Lung (tissue), 14 donors: ENCODE results near the gene OR4F17. TPM values are rescaled to one million over a fixed set of nuclear protein-coding genes. Genes with fewer than 3 reads are reported as not detected.
A peak's percentile ranks its signal among the peaks of the same experiment; 100 is the strongest.
"Not testable (repeated sequence)": the region's sequence is repeated elsewhere in the genome, so short reads cannot be mapped to it uniquely, and the experiment has no call there.

ENCODE experiments used
- ATAC-seq: fragments of 200-7000 bp; cut with Tn5 transposase; one replicate; pipeline ENCODE4 v1.9.1; 2020; ENCODE audit warnings: moderate number of reproducible peaks; ENCODE audit not compliant: insufficient read depth, low FRiP score
- DNase-seq, 3 donors: peaks; one replicate each; pipeline ENCODE4 v3.0.0-alpha.2; 2013 to 2017
- H3K27ac ChIP-seq, 2 donors: one replicate each; pipeline ENCODE4 v1.5.1; 2013; ENCODE audit warnings: mild to moderate bottlenecking in 2 of 2, moderate library complexity in 2 of 2, control low read depth in 1 of 2, inconsistent platforms in 1 of 2, low read depth in 1 of 2, low read length in 1 of 2
- H3K27me3 ChIP-seq, 3 donors: one replicate each; pipeline ENCODE4 v1.5.1; 2013; ENCODE audit warnings: low read length in 2 of 3; ENCODE audit not compliant: control insufficient read depth in 3 of 3, insufficient read depth in 3 of 3
- H3K36me3 ChIP-seq, 4 donors: one replicate each; pipeline ENCODE4 v1.5.1; 2013; ENCODE audit warnings: low read length in 4 of 4, mild to moderate bottlenecking in 1 of 4, moderate library complexity in 1 of 4; ENCODE audit not compliant: control insufficient read depth in 4 of 4, insufficient read depth in 4 of 4
- H3K4me1 ChIP-seq, 5 donors: one replicate each; pipeline ENCODE4 v1.5.1; 2013; ENCODE audit warnings: low read length in 5 of 5, mild to moderate bottlenecking in 2 of 5, moderate library complexity in 1 of 5; ENCODE audit not compliant: control insufficient read depth in 5 of 5, insufficient read depth in 5 of 5
- H3K4me3 ChIP-seq: one replicate; pipeline ENCODE4 v1.5.1; 2013; ENCODE audit warnings: mild to moderate bottlenecking, control low read depth, moderate library complexity
- H3K9ac ChIP-seq, 2 donors: one replicate each; pipeline ENCODE4 v1.5.1; 2013; ENCODE audit warnings: low read length in 2 of 2, control low read depth in 1 of 2; ENCODE audit not compliant: insufficient read depth in 1 of 2
- H3K9me3 ChIP-seq, 4 donors: one replicate each; pipeline ENCODE4 v1.5.1; 2013; ENCODE audit warnings: low read length in 3 of 4, mild to moderate bottlenecking in 1 of 4, moderate library complexity in 1 of 4; ENCODE audit not compliant: control insufficient read depth in 4 of 4, insufficient read depth in 3 of 4
- WGBS, 2 donors: extraction: QIAGEN DNeasy Blood & Tissue Kit; methylation state at CpG; one replicate each; pipeline ENCODE4 v1.1.7; 2013; 5-methylcytosine and 5-hydroxymethylcytosine counted together
- long read RNA-seq, 5 donors: transcript quantifications; one replicate each; lab custom pipeline, GENCODE V29; 2026
- polyA plus RNA-seq, 2 donors: library from polyadenylated mRNA; stranded (reverse); fragments of 200-250 nt; gene quantifications; one replicate each; pipeline ENCODE4 v1.2.1, GENCODE V29; 2013
- total RNA-seq, 2 donors: library from RNA; depleted of rRNA in 1 of 2; stranded (reverse); fragments of >200 nt in 1 of 2; gene quantifications; one replicate each; pipeline ENCODE4 v1.2.1, GENCODE V29; 2014 to 2021
- donor health status: Bipolar disorder and iron deficiency.
- donor health status: healthy.
- donor health status: DM: yes; HTN: yes; CAD: no.

The OR4F17 gene, protein sequence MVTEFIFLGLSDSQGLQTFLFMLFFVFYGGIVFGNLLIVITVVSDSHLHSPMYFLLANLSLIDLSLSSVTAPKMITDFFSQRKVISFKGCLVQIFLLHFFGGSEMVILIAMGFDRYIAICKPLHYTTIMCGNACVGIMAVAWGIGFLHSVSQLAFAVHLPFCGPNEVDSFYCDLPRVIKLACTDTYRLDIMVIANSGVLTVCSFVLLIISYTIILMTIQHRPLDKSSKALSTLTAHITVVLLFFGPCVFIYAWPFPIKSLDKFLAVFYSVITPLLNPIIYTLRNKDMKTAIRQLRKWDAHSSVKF
- total RNA-seq (not detected), polyA plus RNA-seq (not detected)
- long read RNA-seq, donor 1: 0 reads
- long read RNA-seq, donor 2: 0 reads
- long read RNA-seq, donor 3: 0 reads
- long read RNA-seq, donor 4: 0 reads
- long read RNA-seq, donor 5: 0 reads

DNA sequence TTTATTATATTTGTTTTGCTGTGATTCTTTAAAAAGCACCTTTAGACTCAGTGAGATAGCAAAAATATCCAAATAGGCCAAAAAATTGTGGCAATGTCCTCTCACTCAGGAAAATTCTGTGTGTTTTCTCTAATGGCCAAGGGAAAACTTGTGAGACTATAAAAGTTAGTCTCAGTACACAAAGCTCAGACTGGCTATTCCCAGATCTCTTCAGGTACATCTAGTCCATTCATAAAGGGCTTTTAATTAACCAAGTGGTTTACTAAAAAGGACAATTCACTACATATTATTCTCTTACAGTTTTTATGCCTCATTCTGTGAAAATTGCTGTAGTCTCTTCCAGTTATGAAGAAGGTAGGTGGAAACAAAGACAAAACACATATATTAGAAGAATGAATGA, at the start of gene OR4F17:
TSS of gene OR4F17 (plus strand) at position 301 of the 400 bp plus-strand sequence. CDS start 3,575 bp downstream, outside the sequence.
- not testable (repeated sequence) for H3K27me3 ChIP-seq, H3K27ac ChIP-seq, H3K36me3 ChIP-seq, DNase-seq, H3K9me3 ChIP-seq, H3K4me1 ChIP-seq, ATAC-seq, H3K9ac ChIP-seq, H3K4me3 ChIP-seq

DNA sequence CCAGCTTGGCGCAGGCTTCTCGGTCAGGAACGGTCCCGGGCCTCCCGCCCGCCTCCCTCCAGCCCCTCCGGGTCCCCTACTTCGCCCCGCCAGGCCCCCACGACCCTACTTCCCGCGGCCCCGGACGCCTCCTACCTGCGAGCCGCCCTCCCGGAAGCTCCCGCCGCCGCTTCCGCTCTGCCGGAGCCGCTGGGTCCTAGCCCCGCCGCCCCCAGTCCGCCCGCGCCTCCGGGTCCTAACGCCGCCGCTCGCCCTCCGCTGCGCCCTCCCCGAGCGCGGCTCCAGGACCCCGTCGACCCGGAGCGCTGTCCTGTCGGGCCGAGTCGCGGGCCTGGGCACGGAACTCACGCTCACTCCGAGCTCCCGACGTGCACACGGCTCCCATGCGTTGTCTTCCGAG, 36.1 kb upstream of the OR4F17 start:
- H3K4me3 ChIP-seq, DNase-seq, H3K36me3 ChIP-seq, H3K27me3 ChIP-seq, H3K4me1 ChIP-seq, H3K9me3 ChIP-seq, H3K27ac ChIP-seq, ATAC-seq, H3K9ac ChIP-seq: not testable (repeated sequence)
- WGBS, 2 donors: 0% methylated on average over 16 of the region's 54 CpGs; no CpG with 5 or more reads in 1 of the 2 donors

DNA sequence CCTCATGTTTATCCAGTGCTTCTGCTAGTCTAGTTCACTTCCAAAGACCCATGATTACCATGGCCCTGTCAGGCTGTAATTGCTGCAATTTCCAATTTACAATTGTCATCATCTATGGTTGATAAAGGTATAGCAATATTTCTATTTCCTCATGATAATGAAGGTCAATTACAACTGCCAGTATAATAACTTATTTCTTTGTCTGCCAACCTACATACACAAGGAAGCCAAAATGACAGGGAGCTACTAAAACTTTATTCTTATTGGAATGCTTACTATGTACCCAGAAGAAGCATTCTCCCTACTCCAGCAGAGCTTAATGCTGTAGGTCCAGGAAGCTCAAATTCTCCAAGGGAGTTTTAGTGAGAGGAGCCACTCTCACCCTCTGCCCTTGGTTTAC, 24.0 kb upstream of the OR4F17 start:
- not testable (repeated sequence) for H3K4me3 ChIP-seq, H3K36me3 ChIP-seq, H3K4me1 ChIP-seq, DNase-seq, ATAC-seq, H3K27me3 ChIP-seq, H3K9ac ChIP-seq, H3K27ac ChIP-seq, H3K9me3 ChIP-seq

DNA sequence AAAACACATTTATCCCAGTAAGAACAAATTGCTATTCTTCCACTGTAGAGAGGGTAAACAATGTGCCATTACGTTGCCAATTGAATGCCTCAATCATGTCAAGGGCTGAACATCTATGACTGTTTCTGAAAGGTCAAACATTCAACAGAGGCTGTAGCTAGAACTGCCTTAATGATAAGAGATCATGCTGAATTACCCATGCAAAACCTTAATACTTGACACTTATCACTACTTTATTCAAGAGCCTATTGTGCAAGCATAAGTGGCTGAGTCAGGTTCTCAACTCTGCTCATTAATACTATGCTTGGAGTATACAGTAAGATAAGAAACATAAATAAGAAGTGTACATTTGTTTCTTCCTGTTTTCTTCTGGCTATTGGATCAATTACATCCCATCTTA, 23.3 kb upstream of the OR4F17 start:
- no CpG with 5 or more reads among the region's 1 CpG for WGBS, 2 donors
- not testable (repeated sequence) for H3K9ac ChIP-seq, H3K27ac ChIP-seq, DNase-seq, H3K9me3 ChIP-seq, H3K4me1 ChIP-seq, H3K4me3 ChIP-seq, H3K27me3 ChIP-seq, H3K36me3 ChIP-seq
- ATAC-seq: peak; percentile 87

DNA sequence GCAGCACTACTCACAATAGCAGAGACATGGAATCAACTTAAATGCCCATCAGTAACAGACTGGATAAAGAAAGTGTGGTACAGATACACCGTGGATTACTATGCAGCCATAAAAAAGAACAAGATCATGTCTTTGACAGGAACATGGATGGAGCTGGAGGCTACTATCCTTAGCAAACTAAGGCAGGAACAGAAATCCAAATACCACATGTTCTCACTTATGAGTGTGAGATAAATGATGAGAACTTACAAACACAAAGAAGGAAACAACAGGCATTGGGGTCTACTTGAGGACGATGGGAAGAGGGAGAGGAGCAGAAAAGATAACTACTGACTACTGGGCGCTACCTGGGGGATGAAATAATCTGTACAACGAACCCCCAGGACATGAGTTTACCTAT, 16.2 kb upstream of the OR4F17 start:
- H3K27ac ChIP-seq, H3K9ac ChIP-seq, DNase-seq, ATAC-seq, H3K4me3 ChIP-seq, H3K4me1 ChIP-seq, H3K27me3 ChIP-seq, H3K36me3 ChIP-seq, H3K9me3 ChIP-seq: not testable (repeated sequence)
- 68 to 78% methylated on average over 4 of the region's 4 CpGs for WGBS, 2 donors

DNA sequence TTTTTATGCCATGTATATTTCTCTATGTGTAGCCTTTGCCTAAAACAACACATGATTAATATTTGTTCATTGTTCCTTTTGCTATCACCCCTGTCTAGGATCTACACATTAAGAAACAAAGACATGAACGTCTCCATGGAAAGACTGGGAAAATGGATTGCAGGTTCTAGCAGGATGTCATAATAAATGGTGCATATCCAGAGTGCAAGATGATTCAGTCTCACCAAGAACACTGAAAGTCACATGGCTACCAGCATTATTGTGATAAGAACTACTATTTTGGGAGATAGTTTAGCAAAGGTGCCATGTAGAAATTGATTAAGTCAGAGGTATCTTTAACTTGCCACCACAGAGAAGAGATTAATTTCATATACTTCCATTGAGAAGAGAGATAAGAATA, 12.1 kb upstream of the OR4F17 start:
- not testable (repeated sequence) for H3K27ac ChIP-seq, H3K36me3 ChIP-seq, H3K4me1 ChIP-seq, H3K4me3 ChIP-seq, H3K9ac ChIP-seq, DNase-seq, H3K9me3 ChIP-seq, H3K27me3 ChIP-seq, ATAC-seq
- no CpG with 5 or more reads among the region's 1 CpG for WGBS, 2 donors

DNA sequence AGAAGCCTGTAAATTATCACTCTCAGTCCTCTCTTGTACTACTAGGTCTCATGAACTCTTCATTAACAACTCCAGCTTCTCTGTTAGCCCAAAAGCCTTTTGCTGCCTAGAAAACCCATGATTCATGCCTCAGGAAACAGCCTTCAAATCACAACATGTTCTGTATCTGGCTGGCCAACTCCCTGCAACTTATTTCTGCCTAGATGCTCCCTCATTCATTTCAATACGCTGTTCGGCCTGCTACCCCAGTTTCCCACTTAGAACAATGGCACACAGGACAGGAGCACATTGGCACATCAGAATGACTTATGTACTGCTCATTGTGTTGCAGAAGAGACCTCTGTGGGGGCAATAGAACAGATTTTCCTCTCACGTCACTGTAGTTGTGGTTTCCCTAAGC, 9.3 kb upstream of the OR4F17 start:
- not testable (repeated sequence) for H3K9ac ChIP-seq, H3K27me3 ChIP-seq, ATAC-seq, DNase-seq, H3K9me3 ChIP-seq, H3K4me1 ChIP-seq, H3K4me3 ChIP-seq, H3K27ac ChIP-seq, H3K36me3 ChIP-seq
- no CpG with 5 or more reads among the region's 3 CpGs for WGBS, 2 donors

DNA sequence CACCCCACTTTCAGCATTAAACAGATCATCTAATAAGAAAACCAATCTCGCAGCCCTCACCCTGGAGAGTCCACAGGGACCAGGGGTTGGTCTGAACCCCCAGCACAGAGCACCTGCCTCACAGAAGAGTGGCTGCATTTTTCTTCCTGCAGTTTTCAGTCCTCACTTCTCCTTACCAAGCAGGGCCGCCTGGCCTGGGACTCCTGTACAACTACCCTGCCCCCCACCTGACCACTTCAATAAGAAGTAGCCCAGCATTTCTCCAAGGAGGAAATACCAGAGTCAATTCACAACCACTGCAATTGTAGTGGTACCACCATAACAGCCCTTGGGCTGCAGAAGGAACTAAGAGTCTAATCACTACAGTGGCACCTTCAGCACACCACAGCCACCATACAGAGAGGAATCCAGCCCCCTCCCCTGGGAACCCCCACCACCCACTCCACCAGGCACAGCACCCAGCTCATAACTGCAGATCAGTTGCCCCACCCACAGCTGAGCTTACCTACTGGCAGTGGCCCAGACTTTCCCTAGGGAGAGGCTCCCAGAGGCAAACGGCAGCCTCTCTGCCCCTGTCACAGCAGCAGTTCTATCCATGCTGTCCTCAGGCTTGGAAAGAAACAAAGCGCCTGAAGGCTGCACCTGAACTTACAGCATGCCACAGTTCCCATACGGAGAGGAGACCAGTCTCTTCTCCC, 13.7 kb downstream of the OR4F17 start:
- not testable (repeated sequence) for H3K4me1 ChIP-seq, H3K4me3 ChIP-seq, H3K27ac ChIP-seq, H3K27me3 ChIP-seq, H3K9me3 ChIP-seq, H3K9ac ChIP-seq, H3K36me3 ChIP-seq, DNase-seq
- peak; percentile 69 for ATAC-seq
- WGBS, 2 donors: 43 to 67% methylated on average over 1 of the region's 5 CpGs
